Suprapubic skin (tissue), 4 donors: ENCODE measurements around the gene EFTUD2.

Source experiments
- CTCF ChIP-seq, 2 donors: fragments of 200-600 bp in 1 of 2; fragments of 450-650 bp in 1 of 2; sonication (generic) in 1 of 2; IDR thresholded peaks; one replicate each; pipeline ENCODE4 v1.5.1; 2016 to 2019; ENCODE audit warnings: antibody characterized with exemption in 2 of 2, mild to moderate bottlenecking in 1 of 2, moderate library complexity in 1 of 2
- EP300 ChIP-seq: sonication (generic); formaldehyde crosslinking; IDR thresholded peaks from one replicate; pipeline ENCODE4 v1.6.1; 2017; ENCODE audit warnings: antibody characterized with exemption
- POLR2AphosphoS5 ChIP-seq, 3 donors: sonication (generic); formaldehyde crosslinking; IDR thresholded peaks; one replicate each; pipeline ENCODE4 v1.6.1; 2017; ENCODE audit warnings: antibody characterized with exemption in 3 of 3

DNA sequence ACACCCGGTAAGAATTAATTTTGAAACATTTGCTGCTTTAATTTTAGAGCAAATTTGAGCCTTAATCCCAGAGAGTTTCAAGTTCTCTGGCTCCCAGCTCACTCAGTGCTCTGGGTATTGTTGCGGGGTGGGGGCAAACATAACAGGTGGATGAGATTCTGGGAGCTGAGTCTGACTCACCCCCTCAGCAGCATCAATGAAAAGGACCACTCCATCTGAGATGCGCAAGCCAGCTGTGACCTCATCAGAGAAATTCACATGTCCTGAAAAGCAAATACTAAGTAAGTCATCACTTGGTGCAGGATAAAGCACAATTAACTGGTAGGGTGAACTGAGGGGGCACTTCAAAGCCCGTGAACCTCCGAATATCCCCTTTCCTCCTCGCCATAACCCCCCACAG is 19.9 kb downstream of the EFTUD2 start:
- TF ChIP-seq CTCF (IDR thresholded peaks at IDR 0.05) (no peak), POLR2AphosphoS5 (IDR thresholded peaks at IDR 0.05) (no peak), EP300 (no peak)
